CD14-positive monocyte (primary cell): ENCODE results near the gene RPS15. TPM values are rescaled to one million over a fixed set of nuclear protein-coding genes. Genes with fewer than 3 reads are reported as not detected.

Experiments
- DNase-seq, 3 donors: peaks; one replicate each; pipeline ENCODE4 v3.0.0-alpha.2; 2011 to 2022
- H2AFZ ChIP-seq: 2 replicates; pipeline ENCODE4 v1.6.0; 2012; ENCODE audit warnings: mild to moderate bottlenecking, low read depth, low read length, inconsistent platforms; ENCODE audit not compliant: insufficient read depth, poor library complexity, severe bottlenecking
- H3K27ac ChIP-seq, 2 donors: 1 replicate in 1 of 2; 2 replicates in 1 of 2; pipeline ENCODE4 v1.5.1; 2012 to 2013; ENCODE audit warnings: low read length in 2 of 2, control low read depth in 1 of 2, inconsistent platforms in 1 of 2, low read depth in 1 of 2, mild to moderate bottlenecking in 1 of 2
- H3K27me3 ChIP-seq, 2 donors: one replicate each; pipeline versions ENCODE4 v1.6.0 to v1.6.1; 2011 to 2013; ENCODE audit warnings: low read length in 2 of 2; ENCODE audit not compliant: control insufficient read depth in 2 of 2, insufficient read depth in 2 of 2
- H3K36me3 ChIP-seq, 2 donors: replicated peaks in 1 of 2; 1 replicate in 1 of 2; 2 replicates in 1 of 2; pipeline versions ENCODE4 v1.5.1 to v1.6.1; 2012 to 2013; ENCODE audit warnings: low read length in 2 of 2, control low read depth in 1 of 2, inconsistent platforms in 1 of 2, mild to moderate bottlenecking in 1 of 2; ENCODE audit not compliant: insufficient read depth in 2 of 2, control insufficient read depth in 1 of 2
- H3K4me1 ChIP-seq, 2 donors: 1 replicate in 1 of 2; 2 replicates in 1 of 2; pipeline versions ENCODE4 v1.5.1 to v1.6.1; 2012 to 2013; ENCODE audit warnings: low read length in 2 of 2, control low read depth in 1 of 2, inconsistent platforms in 1 of 2, mild to moderate bottlenecking in 1 of 2, moderate library complexity in 1 of 2; ENCODE audit not compliant: insufficient read depth in 2 of 2, control insufficient read depth in 1 of 2
- H3K4me2 ChIP-seq: replicated peaks from 2 replicates; pipeline ENCODE3; 2012; ENCODE audit warnings: low read length, moderate library complexity, mild to moderate bottlenecking; ENCODE audit not compliant: poor library complexity, severe bottlenecking; ENCODE audit errors: extremely low read depth
- H3K4me3 ChIP-seq, 3 experiments: fragments of 200-600 bp in 1 of 3; sonication (generic) in 1 of 3; replicated peaks in 1 of 3; 1 replicate in 2 of 3; 2 replicates in 1 of 3; pipeline ENCODE4 v1.5.1; 2011 to 2013; ENCODE audit warnings: low read length in 3 of 3, mild to moderate bottlenecking in 3 of 3, control low read depth in 2 of 3, low read depth in 2 of 3, inconsistent platforms in 1 of 3, moderate library complexity in 1 of 3
- H3K79me2 ChIP-seq: 2 replicates; pipeline ENCODE4 v1.6.0; 2012; ENCODE audit warnings: mild to moderate bottlenecking, control low read depth, inconsistent platforms, low read length, moderate library complexity; ENCODE audit not compliant: insufficient read depth
- H3K9ac ChIP-seq: 2 replicates; pipeline ENCODE4 v1.6.0; 2017; ENCODE audit warnings: low read length, mild to moderate bottlenecking; ENCODE audit not compliant: insufficient read depth, poor library complexity, severe bottlenecking
- H3K9me3 ChIP-seq, 2 donors: replicated peaks in 1 of 2; 1 replicate in 1 of 2; 2 replicates in 1 of 2; pipeline versions ENCODE4 v1.5.1 to v1.6.1; 2012 to 2013; ENCODE audit warnings: low read length in 2 of 2, control low read depth in 1 of 2; ENCODE audit not compliant: control insufficient read depth in 1 of 2, insufficient read depth in 1 of 2
- H4K20me1 ChIP-seq: 2 replicates; pipeline ENCODE4 v1.6.0; 2012; ENCODE audit warnings: mild to moderate bottlenecking, low read length, control low read depth, moderate library complexity; ENCODE audit not compliant: insufficient read depth
- H3K27ac Mint-ChIP-seq, 7 donors: one replicate each; pipeline ENCODE4 v1.8.0; 2020; ENCODE audit warnings: mild to moderate bottlenecking in 7 of 7, mixed read lengths in 7 of 7, moderate library complexity in 6 of 7, inconsistent platforms in 2 of 7
- H3K27me3 Mint-ChIP-seq, 3 donors: one replicate each; pipeline ENCODE4 v1.8.0; 2021 to 2022; ENCODE audit warnings: low read depth in 3 of 3, mild to moderate bottlenecking in 3 of 3, mixed read lengths in 3 of 3, moderate library complexity in 3 of 3, inconsistent platforms in 1 of 3
- H3K36me3 Mint-ChIP-seq, 2 donors: one replicate each; pipeline ENCODE4 v1.8.0; 2020; ENCODE audit warnings: mixed read lengths in 2 of 2, inconsistent platforms in 1 of 2, mild to moderate bottlenecking in 1 of 2
- H3K4me1 Mint-ChIP-seq: one replicate; pipeline ENCODE4 v1.8.0; 2020; ENCODE audit warnings: mild to moderate bottlenecking, mixed read lengths
- H3K4me3 Mint-ChIP-seq, 2 donors: one replicate each; pipeline ENCODE4 v1.8.0; 2020; ENCODE audit warnings: mild to moderate bottlenecking in 2 of 2, mixed read lengths in 2 of 2, moderate library complexity in 1 of 2
- H3K9me3 Mint-ChIP-seq, 7 donors: one replicate each; pipeline ENCODE4 v1.8.0; 2020 to 2022; ENCODE audit warnings: mixed read lengths in 7 of 7, mild to moderate bottlenecking in 6 of 7, moderate library complexity in 6 of 7, inconsistent platforms in 2 of 7
- CTCF ChIP-seq: fragments of 200-600 bp; IDR thresholded peaks from one replicate; pipeline ENCODE4 v1.8.0; 2022; ENCODE audit warnings: antibody characterized with exemption, mild to moderate bottlenecking
- WGBS: methylation state at CpG from one replicate; pipeline ENCODE4 v1.1.5; 2013; ENCODE audit warnings: missing lambda C conversion rate; ENCODE audit not compliant: insufficient coverage; 5-methylcytosine and 5-hydroxymethylcytosine counted together
- intact Hi-C, 2 donors: fragments of 100-400 bp; cut with micrococcal nuclease; formaldehyde crosslinking; loops; one replicate each; pipeline versions ENCODE4 v1.15.0 to v1.15.1; 2023
- polyA plus RNA-seq, 3 donors: library from polyadenylated mRNA; depleted of rRNA in 1 of 3; unstranded in 2 of 3; stranded (reverse) in 1 of 3; fragments of 300-500 nt in 2 of 3; fragments of >200 nt in 1 of 3; fragmentation: Illumina TruSeq in 2 of 3; gene quantifications; 1 replicate in 2 of 3; 2 replicates in 1 of 3; pipeline ENCODE4 v1.2.3, GENCODE V29; 2012 to 2021

The RPS15 gene
- polyA plus RNA-seq, 3 donors, result 1,318 to 3,451 (median 1,526) TPM

GRCh38 chr19:1412995-1413800, 25.0 kb upstream of the RPS15 start:
- H3K4me1 ChIP-seq, result peaks cover 42 to 47% of the 10 kb centered on the region in 2 donors
- WGBS, result 92% methylated on average over 26 of the region's 36 CpGs
- H3K9me3 ChIP-seq, result no peaks in the 10 kb centered on the region
- H3K9ac ChIP-seq, result no peak overlapping the region
- no peak overlapping the region for H3K4me2 ChIP-seq
- TF ChIP-seq CTCF, result no peak
- H2AFZ ChIP-seq, result no peak overlapping the region
- peaks cover 97% of the 10 kb centered on the region for H4K20me1 ChIP-seq
- no peak overlapping the region for H3K27ac ChIP-seq
- DNase-seq, result no peak
- Mint-ChIP-seq H3K36me3 (peaks cover 21 to 56% of the 10 kb centered on the region in 2 donors), H3K27ac (peak overlapping the region in 5 of 7 donors; percentile 40 to 78 (median 62)), H3K4me1 (peaks cover 57% of the 10 kb centered on the region), H3K4me3 (no peak overlapping the region), H3K27me3 (peaks cover 0 to 2% (median 1%) of the 10 kb centered on the region in 3 donors), H3K9me3 (no peaks in the 10 kb centered on the region)
- H3K27me3 ChIP-seq, result no peaks in the 10 kb centered on the region
- intact Hi-C loops, result no loop called here
- H3K79me2 ChIP-seq, result peaks cover 99% of the 10 kb centered on the region
- H3K36me3 ChIP-seq, result peaks cover 29 to 41% of the 10 kb centered on the region in 2 donors
- no peak overlapping the region for H3K4me3 ChIP-seq

GRCh38 chr19:1416014-1416841, 22.0 kb upstream of the RPS15 start:
- H3K9me3 Mint-ChIP-seq, result no peaks in the 10 kb centered on the region
- Histone ChIP-seq H3K4me1 (peaks cover 21 to 24% of the 10 kb centered on the region in 2 donors), H3K27ac (peak overlapping the region; percentile 78), H3K9me3 (no peaks in the 10 kb centered on the region), H4K20me1 (peaks cover 96% of the 10 kb centered on the region), H3K36me3 (peaks cover 54 to 63% of the 10 kb centered on the region in 2 donors), H2AFZ (no peak overlapping the region), H3K9ac (peak overlapping the region; percentile 4), H3K27me3 (no peaks in the 10 kb centered on the region), H3K79me2 (peaks cover 93% of the 10 kb centered on the region), H3K4me2 (peak overlapping the region; percentile 66), H3K4me3 (peak overlapping the region in 1 of 3 experiments; percentile 67)
- H3K4me3 Mint-ChIP-seq, result peak overlapping the region in 1 of 2 donors; percentile 62
- no peak for DNase-seq
- WGBS, result 84% methylated on average over 23 of the region's 28 CpGs
- TF ChIP-seq CTCF, result no peak
- peaks cover 31% of the 10 kb centered on the region for H3K4me1 Mint-ChIP-seq
- peaks cover 0 to 1% (median 0%) of the 10 kb centered on the region in 3 donors for H3K27me3 Mint-ChIP-seq
- H3K27ac Mint-ChIP-seq, result peak overlapping the region; percentile 88 to 99 (median 97)
- H3K36me3 Mint-ChIP-seq, result peaks cover 35 to 70% of the 10 kb centered on the region in 2 donors
- intact Hi-C loops, result no loop called here
